Stomach smooth muscle (tissue), 2 donors: ENCODE measurements around the gene ADIPOQ.
"Not testable (repeated sequence)": the region's sequence is repeated elsewhere in the genome, so short reads cannot be mapped to it uniquely, and the experiment has no call there.

Experiments used
- H3K27ac ChIP-seq: one replicate; pipeline ENCODE4 v1.7.0; 2013; ENCODE audit warnings: mild to moderate bottlenecking, low read length, inconsistent platforms
- H3K27me3 ChIP-seq, 2 donors: one replicate each; pipeline ENCODE4 v1.7.0; 2013; ENCODE audit warnings: low read length in 2 of 2; ENCODE audit not compliant: insufficient read depth in 2 of 2, control insufficient read depth in 1 of 2
- H3K36me3 ChIP-seq, 2 donors: one replicate each; pipeline ENCODE4 v1.7.0; 2013; ENCODE audit warnings: low read length in 2 of 2; ENCODE audit not compliant: control insufficient read depth in 2 of 2, insufficient read depth in 2 of 2
- H3K4me1 ChIP-seq: one replicate; pipeline ENCODE4 v1.7.0; 2013; ENCODE audit warnings: low read length; ENCODE audit not compliant: control insufficient read depth, insufficient read depth
- H3K4me3 ChIP-seq, 2 donors: one replicate each; pipeline ENCODE4 v1.7.0; 2013; ENCODE audit warnings: low read length in 2 of 2
- H3K9ac ChIP-seq, 2 donors: one replicate each; pipeline ENCODE4 v1.7.0; 2013; ENCODE audit warnings: low read length in 2 of 2, mild to moderate bottlenecking in 1 of 2
- H3K9me3 ChIP-seq, 2 donors: one replicate each; pipeline ENCODE4 v1.7.0; 2013; ENCODE audit warnings: low read length in 2 of 2; ENCODE audit not compliant: control insufficient read depth in 2 of 2
- donor health status: healthy.
- donor health status: Pancreatic carcinoma.

ADIPOQ gene

GRCh38 chr3:186842426-186843038, at the start of gene ADIPOQ:
Gene ADIPOQ (plus strand): TSS chr3:186842710. CDS start chr3:186853059, 10,349 bp downstream.
- no peak within 1 kb of the TSS for H3K4me3 ChIP-seq

GRCh38 chr3:186798239-186798874, 44.2 kb upstream of the ADIPOQ start:
- Histone ChIP-seq H3K4me1 (no peaks in the 10 kb centered on the region), H3K27ac (no peak overlapping the region), H3K9me3 (no peaks in the 10 kb centered on the region), H3K36me3 (peaks cover 11 to 14% of the 10 kb centered on the region in 2 donors), H3K4me3 (no peak overlapping the region), H3K27me3 (no peaks in the 10 kb centered on the region), H3K9ac (no peak overlapping the region)

More at GRCh38 chr3:186842426-186843038, at the start of gene ADIPOQ:
- Histone ChIP-seq H3K36me3 (no peaks in the 10 kb centered on the region), H3K27ac (no peak within 1 kb of the TSS), H3K9ac (no peak within 1 kb of the TSS), H3K4me1 (no peaks in the 10 kb centered on the region), H3K27me3 (peaks cover 0 to 5% of the 10 kb centered on the region in 2 donors), H3K9me3 (no peaks in the 10 kb centered on the region)

GRCh38 chr3:186800285-186800684, 42.2 kb upstream of the ADIPOQ start:
- Histone ChIP-seq H3K4me1 (peaks cover under 1% of the 10 kb centered on the region), H3K9ac (no peak overlapping the region), H3K27me3 (no peaks in the 10 kb centered on the region), H3K4me3 (no peak overlapping the region), H3K27ac (no peak overlapping the region), H3K9me3 (no peaks in the 10 kb centered on the region), H3K36me3 (peaks cover 11 to 14% of the 10 kb centered on the region in 2 donors)

GRCh38 chr3:186802701-186803100, 39.8 kb upstream of the ADIPOQ start:
- Histone ChIP-seq H3K9ac (no peak overlapping the region), H3K27ac (no peak overlapping the region), H3K4me3 (no peak overlapping the region), H3K36me3 (peaks cover 6 to 7% of the 10 kb centered on the region in 2 donors), H3K9me3 (no peaks in the 10 kb centered on the region), H3K27me3 (no peaks in the 10 kb centered on the region), H3K4me1 (peaks cover 16% of the 10 kb centered on the region)

- H3K27ac ChIP-seq, H3K4me3 ChIP-seq, H3K9ac ChIP-seq, H3K9me3 ChIP-seq, H3K36me3 ChIP-seq, H3K27me3 ChIP-seq: not testable (repeated sequence)
- H3K4me1 ChIP-seq: peaks cover 16% of the 10 kb centered on the region
These were observed 39.1 kb upstream of the ADIPOQ start for GRCh38 chr3:186803447-186803846.

- no peaks in the 10 kb centered on the region for H3K27me3 ChIP-seq
- H3K27ac ChIP-seq: peak within 1 kb of the TSS; percentile 91
- peak within 1 kb of the TSS; percentile 67 to 98 for H3K4me3 ChIP-seq
- H3K9ac ChIP-seq: peak within 1 kb of the TSS; percentile 86 to 92
- H3K36me3 ChIP-seq: peaks cover 0 to 3% of the 10 kb centered on the region in 2 donors
- H3K9me3 ChIP-seq: no peaks in the 10 kb centered on the region
- peaks cover 16% of the 10 kb centered on the region for H3K4me1 ChIP-seq
These were observed 36.1 kb upstream of the ADIPOQ start, which contains the start of gene RFC4 for GRCh38 chr3:186806089-186807055. Gene RFC4 (minus strand): TSS chr3:186806482. CDS start chr3:186804713, 1,769 bp downstream.

- H3K27ac ChIP-seq: no peak overlapping the region
- H3K4me1 ChIP-seq: peaks cover 16% of the 10 kb centered on the region
- H3K9ac ChIP-seq: peak overlapping the region in 1 of 2 donors; percentile 86
- H3K4me3 ChIP-seq: peak overlapping the region; percentile 67 to 98
- peaks cover 0 to 3% of the 10 kb centered on the region in 2 donors for H3K36me3 ChIP-seq
- H3K27me3 ChIP-seq: no peaks in the 10 kb centered on the region
- H3K9me3 ChIP-seq: no peaks in the 10 kb centered on the region
These were observed 35.3 kb upstream of the ADIPOQ start for GRCh38 chr3:186807231-186807630.

GRCh38 chr3:186810336-186810996, 32.0 kb upstream of the ADIPOQ start:
- no peak overlapping the region for H3K27ac ChIP-seq

GRCh38 chr3:186811313-186811712, 31.2 kb upstream of the ADIPOQ start:
- H3K4me1 ChIP-seq, H3K9ac ChIP-seq, H3K27me3 ChIP-seq, H3K36me3 ChIP-seq, H3K9me3 ChIP-seq, H3K4me3 ChIP-seq, H3K27ac ChIP-seq: not testable (repeated sequence)

More at GRCh38 chr3:186810336-186810996, 32.0 kb upstream of the ADIPOQ start:
- H3K4me3 ChIP-seq: no peak overlapping the region
- no peak overlapping the region for H3K9ac ChIP-seq
- H3K36me3 ChIP-seq: no peaks in the 10 kb centered on the region
- H3K4me1 ChIP-seq: peaks cover 14% of the 10 kb centered on the region
- H3K9me3 ChIP-seq: no peaks in the 10 kb centered on the region
- H3K27me3 ChIP-seq: peaks cover 0 to 4% of the 10 kb centered on the region in 2 donors

GRCh38 chr3:186814100-186814499, 28.4 kb upstream of the ADIPOQ start:
- no peak overlapping the region for H3K9ac ChIP-seq
- no peak overlapping the region for H3K27ac ChIP-seq
- no peaks in the 10 kb centered on the region for H3K36me3 ChIP-seq
- H3K9me3 ChIP-seq: no peaks in the 10 kb centered on the region
- H3K4me3 ChIP-seq: no peak overlapping the region
- no peaks in the 10 kb centered on the region for H3K4me1 ChIP-seq
- peaks cover 0 to 4% of the 10 kb centered on the region in 2 donors for H3K27me3 ChIP-seq
